K562 (cell line): Measurements from ENCODE around the gene SNAP23. TPM values are rescaled to one million over a fixed set of nuclear protein-coding genes. Genes with fewer than 3 reads are reported as not detected.

Experiments
- BRF2 ChIP-seq: IDR thresholded peaks from 3 replicates; pipeline ENCODE4 v1.6.1; 2011; ENCODE audit warnings: borderline replicate concordance, mild to moderate bottlenecking; ENCODE audit not compliant: insufficient read length, insufficient read depth
- DNMT1 ChIP-seq: fragments of 450-650 bp; IDR thresholded peaks from 2 replicates; pipeline ENCODE4 v1.6.1; 2016; ENCODE audit warnings: antibody characterized with exemption, mild to moderate bottlenecking
- FOXM1 ChIP-seq, 2 experiments: fragments of 450-650 bp in 1 of 2; sonication (generic) in 1 of 2; formaldehyde crosslinking in 1 of 2; IDR thresholded peaks; 2 replicates each; pipeline versions ENCODE4 v1.6.1 to v1.9.0; 2017 to 2022; ENCODE audit warnings: low read depth in 2 of 2, mild to moderate bottlenecking in 2 of 2, missing genetic modification reagents in 1 of 2, moderate library complexity in 1 of 2
- HDAC1 ChIP-seq, 2 experiments: fragments of 450-650 bp; IDR thresholded peaks; 2 replicates each; pipeline ENCODE4 v1.6.1; 2016 to 2017; ENCODE audit warnings: inconsistent platforms in 1 of 2, mild to moderate bottlenecking in 1 of 2, moderate library complexity in 1 of 2
- KLF6 ChIP-seq: fragments of 250-450 bp; sonication (Bioruptor Pico); IDR thresholded peaks from 2 replicates; pipeline ENCODE4 v1.4.0; 2020; ENCODE audit warnings: mild to moderate bottlenecking, moderate library complexity, borderline replicate concordance
- MTA2 ChIP-seq: fragments of 450-650 bp; IDR thresholded peaks from 2 replicates; pipeline ENCODE4 v1.6.1; 2016; ENCODE audit warnings: low read depth
- POLR2A ChIP-seq: fragments of 450-650 bp; conservative IDR thresholded peaks from 2 replicates; pipeline ENCODE4 v1.6.1; 2016
- POLR2H ChIP-seq: IDR thresholded peaks from 2 replicates; pipeline ENCODE4 v1.6.1; 2016; ENCODE audit warnings: missing genetic modification characterization, low read depth, mild to moderate bottlenecking, control low read depth, missing compliant biosample characterization, moderate library complexity
- RB1 ChIP-seq: fragments of 450-650 bp; IDR thresholded peaks from 2 replicates; pipeline ENCODE4 v1.6.1; 2017; ENCODE audit warnings: low read depth, mild to moderate bottlenecking
- SLC30A9 ChIP-seq: fragments of 250-450 bp; sonication (Bioruptor Pico); IDR thresholded peaks from 2 replicates; pipeline ENCODE4 v1.8.0; 2022; ENCODE audit warnings: mild to moderate bottlenecking, moderate library complexity
- SMARCB1 ChIP-seq: IDR thresholded peaks from 2 replicates; pipeline ENCODE4 v1.6.1; 2011; ENCODE audit warnings: improper control_type of control experiment, low read depth; ENCODE audit not compliant: insufficient read length
- SRF ChIP-seq, 2 experiments: fragments of 250-450, 450-650 bp in 1 of 2; sonication (Bioruptor Pico) in 1 of 2; sonication (generic) in 1 of 2; formaldehyde crosslinking; IDR thresholded peaks; 2 replicates each; pipeline versions ENCODE4 v1.5.0 to v1.5.1; 2020 to 2022; ENCODE audit warnings: mild to moderate bottlenecking in 1 of 2, missing genetic modification reagents in 1 of 2
- ZBTB1 ChIP-seq: sonication (generic); formaldehyde crosslinking; IDR thresholded peaks from 2 replicates; pipeline ENCODE4 v1.8.1; 2023; ENCODE audit warnings: missing genetic modification reagents, low read depth, mild to moderate bottlenecking, borderline replicate concordance
- ZC3H8 ChIP-seq: fragments of 450-650 bp; IDR thresholded peaks from 2 replicates; pipeline ENCODE4 v1.6.1; 2017
- ZMIZ1 ChIP-seq, 2 experiments: fragments of 150-350 bp in 1 of 2; IDR thresholded peaks; 2 replicates each; pipeline ENCODE4 v1.6.1; 2012 to 2016; ENCODE audit warnings: low read depth in 2 of 2, low read length in 2 of 2, mild to moderate bottlenecking in 1 of 2, moderate library complexity in 1 of 2
- ZNF785 ChIP-seq: fragments of 250-450 bp; sonication (Bioruptor Pico); IDR thresholded peaks from 2 replicates; pipeline ENCODE4 v1.4.0; 2020; ENCODE audit warnings: mild to moderate bottlenecking
- polyA plus RNA-seq, 8 experiments: library from polyadenylated mRNA; depleted of rRNA in 4 of 8; stranded (reverse) in 5 of 8; unstranded in 3 of 8; fragments of >200 nt; fragmentation: Nextera tagmentation in 2 of 8; fragmentation: Illumina TruSeq in 1 of 8; extraction: Ambion mirVana in 2 of 8; extraction: Trizol in 1 of 8; gene quantifications; 2 replicates each; pipeline versions ENCODE4 v1.2.1 to v1.2.3, GENCODE V29; 2011 to 2014; ENCODE audit warnings: inconsistent platforms in 1 of 8, missing spikeins in 1 of 8
- total RNA-seq, 7 experiments: library from RNA; depleted of rRNA in 6 of 7; stranded (reverse); fragments of >200 nt in 6 of 7; fragmentation: Illumina TruSeq in 2 of 7; extraction: Trizol in 2 of 7; gene quantifications; 2 replicates each; pipeline versions ENCODE4 v1.2.1 to v1.2.3, GENCODE V29; 2011 to 2021; ENCODE audit warnings: low replicate concordance in 1 of 7

SNAP23 gene
- total and polyA plus RNA-seq, 9 of the 15 experiments (the other 6 are each of a cell fraction or from before 2014, with no cell fraction given) = 78.9 to 168 (median 117) TPM

GRCh38 chr15:42499858-42500609 lies 4.6 kb downstream of the SNAP23 start (continued):
- TF ChIP-seq SLC30A9 (no peak), KLF6 (CRISPR knock-in tag) (no peak), MTA2 (peak; percentile 63), HDAC1 (IDR thresholded peaks at IDR 0.05) (peak in 1 of 2 experiments; percentile 61; a peak in 2 of 4 replicates), ZC3H8 (no peak), ZBTB1 (CRISPR knock-in tag) (no peak), FOXM1 (IDR thresholded peaks at IDR 0.05; ENCODE audit: low read depth) (peak; percentile 59), FOXM1 (CRISPR knock-in tag; IDR thresholded peaks at IDR 0.05; ENCODE audit: low read depth) (no peak), ZNF785 (CRISPR knock-in tag) (no peak), POLR2H (tag) (no peak), BRF2 (no peak), RB1 (no peak), SRF (CRISPR knock-in tag; IDR thresholded peaks at IDR 0.05) (no peak), ZMIZ1 (IDR thresholded peaks at IDR 0.05; ENCODE audit: low read depth in 2 of 2, low read length in 2 of 2) (peak in 1 of 2 experiments; percentile 66; a peak in 1 of 4 replicates), DNMT1 (no peak), SMARCB1 (no peak), POLR2A (no peak)
